ENCODE measurements around the gene COX7A2. TPM values are rescaled to one million over a fixed set of nuclear protein-coding genes. Genes with fewer than 3 reads are reported as not detected.

The COX7A2 gene
- total RNA-seq, 1 experiment from 2014 or later, result 524 TPM

DNA sequence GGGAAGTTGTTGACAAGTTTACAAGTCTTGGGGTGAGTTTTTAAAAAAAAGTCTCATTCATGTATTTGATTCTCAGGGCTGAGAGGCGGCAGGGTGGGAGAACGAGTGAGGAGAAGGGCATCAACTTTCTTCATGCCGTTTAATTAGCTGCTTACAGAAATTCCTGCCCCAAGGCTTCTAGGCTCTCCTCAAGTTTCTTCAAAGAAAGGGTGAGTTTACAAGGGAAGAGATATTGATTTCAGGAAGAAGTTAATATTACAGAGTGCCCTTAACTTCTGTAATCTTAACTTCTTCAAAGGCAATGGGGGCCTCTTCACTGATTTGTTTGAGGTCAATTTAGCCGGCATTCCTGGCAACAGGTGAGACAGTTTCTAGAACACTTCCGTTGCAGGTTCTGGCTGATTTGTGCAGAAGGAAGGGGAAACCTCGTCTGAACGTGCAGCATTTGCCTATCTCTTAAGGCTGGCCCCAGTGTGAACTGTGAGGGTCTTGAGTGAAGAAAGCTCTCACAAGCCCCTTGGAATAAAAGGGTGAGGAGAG lies 34.3 kb downstream of the COX7A2 start:
- H3K4me3 ChIP-seq, result no peak overlapping the region
- H2AFZ ChIP-seq, result no peak overlapping the region
- DNase-seq, result no peak
- H3K9me2 ChIP-seq (ENCODE audit: insufficient read depth), result no peaks in the 10 kb centered on the region
- no peaks in the 10 kb centered on the region for H3K36me3 ChIP-seq (ENCODE audit: low read depth)
- peaks cover 8% of the 10 kb centered on the region; the same call in 1 of the 2 replicates for H3F3A ChIP-seq (ENCODE audit: insufficient read depth, low read depth)
- peak overlapping the region; percentile 49 for H3K4me2 ChIP-seq
- 0 out of 2 replicates have a peak, but pooled peaks cover 4% of the 10 kb centered on the region for H3K27me3 ChIP-seq (ENCODE audit: insufficient read depth, low read depth)
- no TSS peak for BruUV-seq (replicated peaks)
- H3K27ac ChIP-seq, result no peak overlapping the region
- no peaks in the 10 kb centered on the region for H3K79me2 ChIP-seq (ENCODE audit: low read depth)
- no peak for TF ChIP-seq EZH2 (IDR thresholded peaks at IDR 0.05; ENCODE audit: low read depth)
- TF ChIP-seq, protein P1, sequence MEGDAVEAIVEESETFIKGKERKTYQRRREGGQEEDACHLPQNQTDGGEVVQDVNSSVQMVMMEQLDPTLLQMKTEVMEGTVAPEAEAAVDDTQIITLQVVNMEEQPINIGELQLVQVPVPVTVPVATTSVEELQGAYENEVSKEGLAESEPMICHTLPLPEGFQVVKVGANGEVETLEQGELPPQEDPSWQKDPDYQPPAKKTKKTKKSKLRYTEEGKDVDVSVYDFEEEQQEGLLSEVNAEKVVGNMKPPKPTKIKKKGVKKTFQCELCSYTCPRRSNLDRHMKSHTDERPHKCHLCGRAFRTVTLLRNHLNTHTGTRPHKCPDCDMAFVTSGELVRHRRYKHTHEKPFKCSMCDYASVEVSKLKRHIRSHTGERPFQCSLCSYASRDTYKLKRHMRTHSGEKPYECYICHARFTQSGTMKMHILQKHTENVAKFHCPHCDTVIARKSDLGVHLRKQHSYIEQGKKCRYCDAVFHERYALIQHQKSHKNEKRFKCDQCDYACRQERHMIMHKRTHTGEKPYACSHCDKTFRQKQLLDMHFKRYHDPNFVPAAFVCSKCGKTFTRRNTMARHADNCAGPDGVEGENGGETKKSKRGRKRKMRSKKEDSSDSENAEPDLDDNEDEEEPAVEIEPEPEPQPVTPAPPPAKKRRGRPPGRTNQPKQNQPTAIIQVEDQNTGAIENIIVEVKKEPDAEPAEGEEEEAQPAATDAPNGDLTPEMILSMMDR (conservative IDR thresholded peaks at IDR 0.05), result no peak
- ChIA-PET CTCF (interaction anchor here (0.5 to 1.6 kb wide), 21 partner anchors 11 to 1627 kb away, joined by 3 to 19 read pairs (median 3); no protein-coding TSS in a partner anchor), POLR2A (ENCODE audit: unreplicated experiment) (no interaction called here)
- peaks cover 23% of the 10 kb centered on the region; the same call in 1 of the 2 replicates for H3K4me1 ChIP-seq (replicated peaks; ENCODE audit: insufficient read depth)
- H3K9me3 ChIP-seq (ENCODE audit: insufficient read depth, low read depth), result no peaks in the 10 kb centered on the region
- intact Hi-C loops (cut with micrococcal nuclease; ENCODE audit: unreplicated experiment), result loop anchor here (1.0 to 10.0 kb wide), 12 partner anchors 107 to 1534 kb away; no protein-coding TSS in a partner anchor
- H4K20me1 ChIP-seq (ENCODE audit: insufficient read depth), result no peaks in the 10 kb centered on the region

DNA sequence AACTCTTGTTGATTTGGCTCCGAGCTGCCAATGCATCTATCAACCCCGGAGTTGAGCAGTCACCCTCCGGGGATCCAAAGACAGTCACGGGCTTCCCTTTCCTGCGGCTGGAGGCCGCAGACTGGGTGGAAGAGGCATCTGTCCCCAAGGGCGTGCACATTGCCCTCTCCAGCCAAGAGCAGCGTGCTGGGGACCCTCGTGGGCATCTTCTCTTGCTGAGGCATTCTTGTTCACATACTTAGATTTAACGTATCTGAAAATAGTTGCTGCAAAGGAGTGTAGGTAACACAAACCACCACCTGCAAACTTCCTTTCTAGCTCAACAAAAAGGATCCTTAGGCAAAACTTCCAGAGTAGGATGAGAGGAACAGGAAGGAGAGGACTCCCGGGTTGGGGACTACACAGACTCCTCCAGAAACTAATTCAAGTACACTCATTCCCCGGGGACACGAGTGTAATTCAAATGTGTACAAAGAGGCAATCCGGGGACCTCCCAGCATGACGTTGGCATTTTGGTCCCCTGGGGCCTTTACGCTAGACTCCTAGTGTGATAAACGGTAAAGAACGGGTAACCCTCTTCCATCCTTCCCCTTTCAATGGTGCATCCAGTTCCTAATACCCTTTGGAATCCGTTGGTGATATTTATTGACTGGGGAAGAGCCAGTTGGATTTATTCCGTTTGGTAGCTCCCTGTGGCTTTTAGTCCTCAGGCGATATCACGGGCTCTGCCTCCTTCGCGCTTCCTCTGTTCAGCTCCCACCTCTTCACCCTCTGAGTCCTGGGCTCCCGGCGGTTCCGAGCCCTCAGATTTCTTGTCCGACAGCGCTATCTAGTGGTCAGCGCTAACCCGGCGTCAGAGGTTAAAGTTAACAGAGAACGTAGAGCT lies 35.1 kb downstream of the COX7A2 start:
- Histone ChIP-seq H3K27ac (no peak overlapping the region), H3K4me1 (replicated peaks; ENCODE audit: insufficient read depth) (peaks cover 28% of the 10 kb centered on the region; the same call in 1 of the 2 replicates), H3K4me3 (no peak overlapping the region), H3K9me3 (ENCODE audit: insufficient read depth, low read depth) (no peaks in the 10 kb centered on the region), H3K36me3 (ENCODE audit: low read depth) (no peaks in the 10 kb centered on the region), H3K27me3 (ENCODE audit: insufficient read depth, low read depth) (0 out of 2 replicates have a peak, but pooled peaks cover 4% of the 10 kb centered on the region), H3K9me2 (ENCODE audit: insufficient read depth) (no peaks in the 10 kb centered on the region), H3K79me2 (ENCODE audit: low read depth) (no peaks in the 10 kb centered on the region), H4K20me1 (ENCODE audit: insufficient read depth) (no peaks in the 10 kb centered on the region), H2AFZ (no peak overlapping the region), H3K4me2 (peak overlapping the region; percentile 49), H3F3A (ENCODE audit: insufficient read depth, low read depth) (peaks cover 8% of the 10 kb centered on the region; the same call in 1 of the 2 replicates)
- intact Hi-C loops (cut with micrococcal nuclease; ENCODE audit: unreplicated experiment), result loop anchor here (1.0 to 10.0 kb wide), 12 partner anchors 106 to 1534 kb away; no protein-coding TSS in a partner anchor
- BruUV-seq (replicated peaks), result no TSS peak
- CTCF ChIA-PET, result interaction anchor here (0.5 to 1.6 kb wide), 22 partner anchors 12 to 1627 kb away, joined by 3 to 19 read pairs (median 3); no protein-coding TSS in a partner anchor
- DNase-seq, result peak; percentile 63 to 83
- TF ChIP-seq EZH2 (IDR thresholded peaks at IDR 0.05; ENCODE audit: low read depth), result no peak
- TF ChIP-seq, protein P1 (conservative IDR thresholded peaks at IDR 0.05), result peak; percentile 88
- POLR2A ChIA-PET (ENCODE audit: unreplicated experiment), result no interaction called here
